ENCODE results near the gene RNU6-7. TPM values are rescaled to one million over a fixed set of nuclear protein-coding genes. Genes with fewer than 3 reads are reported as not detected.

RNU6-7 gene
- total RNA-seq, 2 donors from 2014 or later: not detected

DNA sequence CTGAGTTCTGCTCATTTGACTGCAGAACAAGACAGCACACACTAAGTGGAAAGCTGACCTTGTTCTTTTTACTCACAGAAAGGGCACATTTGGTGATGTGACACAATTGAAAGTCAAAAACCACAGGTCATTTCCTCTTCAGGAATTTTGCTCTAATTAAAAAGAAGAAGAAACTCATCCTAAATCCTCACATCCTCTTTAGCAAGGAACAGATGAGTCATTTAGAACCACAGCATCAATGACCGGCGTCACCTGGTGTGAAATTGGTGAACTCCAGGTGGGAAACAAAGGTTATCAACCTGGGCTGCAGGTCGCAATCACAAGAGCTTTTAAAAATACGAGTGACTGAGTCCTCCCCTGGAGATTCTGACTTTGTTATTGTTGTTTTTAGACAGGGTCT lies 4.1 kb downstream of the RNU6-7 start:
- peak overlapping the region in 1 of 2 donors; percentile 12 for H3K27ac ChIP-seq
- TF ChIP-seq CTCF (IDR thresholded peaks at IDR 0.05): no peak
- DNase-seq (ENCODE audit: low spot score): no peak
- no peaks in the 10 kb centered on the region for H3K27me3 ChIP-seq
- peaks cover 0 to 12% of the 10 kb centered on the region in 2 donors for H3K4me1 ChIP-seq
- H3K9me3 ChIP-seq: no peaks in the 10 kb centered on the region
- H3K4me3 ChIP-seq: no peak overlapping the region
- H3K36me3 ChIP-seq: no peaks in the 10 kb centered on the region

DNA sequence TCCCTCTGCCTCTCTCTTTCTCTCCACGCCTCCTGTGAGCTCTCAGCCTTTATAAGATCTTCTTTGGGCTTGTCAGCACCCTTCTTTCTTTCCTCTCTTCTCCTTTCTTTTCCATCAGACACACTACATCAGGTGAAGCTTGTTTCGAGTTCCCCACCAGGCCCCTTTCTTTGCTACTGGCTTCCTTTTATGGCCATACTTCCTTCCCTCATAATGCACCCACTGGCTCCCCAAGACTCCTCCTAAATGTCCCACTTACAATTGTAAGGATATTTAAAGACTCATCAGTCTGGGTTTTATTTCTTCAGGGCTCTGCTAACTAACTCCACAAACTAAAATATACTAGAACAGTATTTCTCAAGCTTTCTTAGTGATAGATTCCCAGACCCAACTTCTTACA lies 4.7 kb downstream of the RNU6-7 start:
- H3K4me1 ChIP-seq: peaks cover 0 to 12% of the 10 kb centered on the region in 2 donors
- no peaks in the 10 kb centered on the region for H3K27me3 ChIP-seq
- DNase-seq (ENCODE audit: low spot score): no peak
- H3K27ac ChIP-seq: peak overlapping the region in 1 of 2 donors; percentile 23
- TF ChIP-seq CTCF (IDR thresholded peaks at IDR 0.05): no peak
- H3K9me3 ChIP-seq: no peaks in the 10 kb centered on the region
- no peaks in the 10 kb centered on the region for H3K36me3 ChIP-seq
- no peak overlapping the region for H3K4me3 ChIP-seq

- Histone ChIP-seq H3K36me3 (no peaks in the 10 kb centered on the region), H3K4me1 (no peaks in the 10 kb centered on the region), H3K27me3 (no peaks in the 10 kb centered on the region), H3K4me3 (no peak overlapping the region), H3K9me3 (no peaks in the 10 kb centered on the region), H3K27ac (no peak overlapping the region)
- no peak for DNase-seq (ENCODE audit: low spot score)
- no peak for TF ChIP-seq CTCF (IDR thresholded peaks at IDR 0.05)
These were observed 6.6 kb downstream of the RNU6-7 start for GRCh38 chr14:32208490-32208889.

DNA sequence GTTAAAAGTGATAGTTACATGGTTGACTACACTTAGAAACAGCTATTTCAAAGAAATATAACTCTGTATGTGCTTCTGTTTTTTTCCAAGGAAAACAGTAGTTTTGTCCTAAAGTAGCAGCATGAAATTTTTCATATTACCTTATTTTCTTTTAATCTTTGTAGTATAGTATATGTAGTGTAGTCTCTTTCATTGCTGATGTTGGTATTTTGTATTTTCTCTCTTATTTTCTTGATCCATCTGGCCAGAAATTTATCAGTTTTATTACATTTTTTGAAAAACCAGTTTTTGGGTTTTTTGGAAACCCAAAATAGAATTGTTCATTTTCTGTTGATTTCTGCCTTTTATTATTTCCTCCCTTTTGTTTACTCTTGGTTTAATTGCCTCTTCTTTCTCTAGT lies 7.6 kb downstream of the RNU6-7 start:
- no peaks in the 10 kb centered on the region for H3K9me3 ChIP-seq
- DNase-seq (ENCODE audit: low spot score): no peak
- no peaks in the 10 kb centered on the region for H3K4me1 ChIP-seq
- no peak for TF ChIP-seq CTCF (IDR thresholded peaks at IDR 0.05)
- H3K4me3 ChIP-seq: no peak overlapping the region
- no peak overlapping the region for H3K27ac ChIP-seq
- no peaks in the 10 kb centered on the region for H3K27me3 ChIP-seq
- H3K36me3 ChIP-seq: no peaks in the 10 kb centered on the region

DNA sequence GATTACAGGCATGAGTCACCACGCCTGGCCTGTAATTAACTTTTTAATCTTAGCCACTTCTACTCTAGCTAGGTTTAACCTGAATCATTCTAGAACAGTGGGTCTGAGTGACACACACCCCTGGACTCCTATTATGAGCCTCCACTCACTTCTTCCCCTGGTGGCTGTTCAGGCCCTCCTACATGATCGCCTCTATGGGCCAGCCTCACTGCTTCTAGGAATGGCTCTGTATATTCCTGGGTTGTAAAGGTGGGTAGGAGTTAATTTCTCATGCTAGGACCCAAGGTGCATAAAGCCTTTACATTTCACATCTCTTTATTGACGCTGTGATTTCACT lies 9.2 kb downstream of the RNU6-7 start:
- TF ChIP-seq CTCF (IDR thresholded peaks at IDR 0.05): no peak
- DNase-seq (ENCODE audit: low spot score): no peak
- Histone ChIP-seq H3K4me1 (no peaks in the 10 kb centered on the region), H3K9me3 (peaks cover 0 to 4% of the 10 kb centered on the region in 2 donors), H3K27ac (no peak overlapping the region), H3K27me3 (no peaks in the 10 kb centered on the region), H3K4me3 (no peak overlapping the region), H3K36me3 (no peaks in the 10 kb centered on the region)

DNA sequence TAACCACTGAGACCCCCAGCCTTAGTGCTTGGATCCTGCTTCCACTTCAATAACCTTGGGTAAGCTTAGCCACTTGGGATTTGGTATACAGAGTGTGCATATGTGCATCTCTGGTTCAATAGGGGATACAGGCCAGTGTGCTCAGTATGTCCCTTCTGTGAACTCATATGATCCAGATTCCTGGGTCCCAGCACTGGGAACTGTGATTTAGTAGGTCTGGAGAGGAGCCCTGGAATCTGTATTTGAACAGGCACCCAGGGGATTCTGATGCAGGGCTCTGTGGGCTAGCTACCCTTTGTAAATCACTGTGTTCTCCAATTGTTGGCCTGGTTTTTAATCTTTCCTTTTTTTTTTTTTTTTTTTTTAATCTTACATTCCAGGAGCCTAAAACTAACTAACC lies 11.0 kb downstream of the RNU6-7 start:
- no peaks in the 10 kb centered on the region for H3K27me3 ChIP-seq
- no peak for DNase-seq (ENCODE audit: low spot score)
- H3K4me3 ChIP-seq: no peak overlapping the region
- peaks cover 0 to 8% of the 10 kb centered on the region in 2 donors for H3K9me3 ChIP-seq
- H3K36me3 ChIP-seq: no peaks in the 10 kb centered on the region
- H3K4me1 ChIP-seq: no peaks in the 10 kb centered on the region
- no peak overlapping the region for H3K27ac ChIP-seq
- TF ChIP-seq CTCF (IDR thresholded peaks at IDR 0.05): no peak
